ENCODE results near the gene LMNB1.
"Not testable (repeated sequence)": the region's sequence is repeated elsewhere in the genome, so short reads cannot be mapped to it uniquely, and the experiment has no call there.

GRCh38 chr5:126788409-126788808 lies 11.5 kb downstream of the LMNB1 start:
- TF ChIP-seq CTCF (conservative IDR thresholded peaks at IDR 0.05); ZFX (IDR thresholded peaks at IDR 0.05): not testable (repeated sequence)
